Neural progenitor cell (in vitro differentiated cells): ENCODE results near the gene DOCK4. TPM values are rescaled to one million over a fixed set of nuclear protein-coding genes. Genes with fewer than 3 reads are reported as not detected.

ENCODE experiments used
- DNase-seq: peaks from one replicate; pipeline ENCODE4 v3.0.0-alpha.2; 2016; ENCODE audit warnings: low spot score
- H2AFZ ChIP-seq: fragments of 200-600 bp; sonication (generic); replicated peaks from 2 replicates; pipeline ENCODE4 v1.6.1; 2016; ENCODE audit warnings: antibody characterized with exemption
- H3F3A ChIP-seq: fragments of 200-600 bp; sonication (generic); 2 replicates; pipeline ENCODE4 v1.6.1; 2016; ENCODE audit warnings: antibody characterized with exemption, low read depth
- H3K27ac ChIP-seq: fragments of 200-600 bp; sonication (generic); 2 replicates; pipeline ENCODE4 v1.5.1; 2016; ENCODE audit warnings: mild to moderate bottlenecking
- H3K27me3 ChIP-seq: fragments of 200-600 bp; sonication (generic); 2 replicates; pipeline ENCODE4 v1.6.1; 2016; ENCODE audit warnings: mild to moderate bottlenecking, moderate library complexity
- H3K36me3 ChIP-seq: fragments of 200-600 bp; sonication (generic); 2 replicates; pipeline ENCODE4 v1.5.1; 2016
- H3K4me1 ChIP-seq: fragments of 200-600 bp; sonication (generic); 2 replicates; pipeline ENCODE4 v1.6.1; 2016; ENCODE audit warnings: mixed run types
- H3K4me2 ChIP-seq: fragments of 200-600 bp; sonication (generic); 2 replicates; pipeline ENCODE4 v1.6.1; 2016
- H3K4me3 ChIP-seq: fragments of 200-600 bp; sonication (generic); 2 replicates; pipeline ENCODE4 v1.5.1; 2016
- H3K79me2 ChIP-seq: fragments of 200-600 bp; sonication (generic); 2 replicates; pipeline ENCODE4 v1.6.1; 2016; ENCODE audit warnings: low read depth
- H3K9ac ChIP-seq: fragments of 200-600 bp; sonication (generic); 2 replicates; pipeline ENCODE4 v1.6.1; 2016
- H3K9me3 ChIP-seq: fragments of 200-600 bp; sonication (generic); 2 replicates; pipeline ENCODE4 v1.5.1; 2016; ENCODE audit warnings: low read depth
- H4K20me1 ChIP-seq: fragments of 200-600 bp; sonication (generic); 2 replicates; pipeline ENCODE4 v1.6.1; 2016; ENCODE audit warnings: low read depth
- H3K27ac Mint-ChIP-seq: 3 replicates; pipeline ENCODE4 v1.8.0; 2021; ENCODE audit warnings: mixed read lengths
- H3K27me3 Mint-ChIP-seq: 2 replicates; pipeline ENCODE4 v1.8.0; 2022; ENCODE audit warnings: low read depth, mild to moderate bottlenecking, inconsistent platforms, moderate library complexity, mixed read lengths; ENCODE audit not compliant: insufficient read depth
- H3K36me3 Mint-ChIP-seq: 3 replicates; pipeline ENCODE4 v1.8.0; 2021; ENCODE audit warnings: mixed read lengths
- H3K4me1 Mint-ChIP-seq: 3 replicates; pipeline ENCODE4 v1.8.0; 2021; ENCODE audit warnings: mixed read lengths
- H3K4me3 Mint-ChIP-seq: 3 replicates; pipeline ENCODE4 v1.8.0; 2021; ENCODE audit warnings: mild to moderate bottlenecking, moderate library complexity, mixed read lengths
- H3K9me3 Mint-ChIP-seq: 3 replicates; pipeline ENCODE4 v1.8.0; 2020; ENCODE audit warnings: mixed read lengths
- EZH2 ChIP-seq: fragments of 200-600 bp; sonication (generic); IDR thresholded peaks from 2 replicates; pipeline ENCODE4 v1.6.1; 2017; ENCODE audit warnings: antibody characterized with exemption, mild to moderate bottlenecking, moderate library complexity
- EZH2phosphoT487 ChIP-seq: fragments of 200-600 bp; sonication (generic); IDR thresholded peaks from 2 replicates; pipeline ENCODE4 v1.6.1; 2017; ENCODE audit warnings: antibody characterized with exemption
- total RNA-seq: library from RNA; depleted of rRNA; stranded (reverse); fragments of >200 nt; gene quantifications from 2 replicates; pipeline ENCODE4 v1.2.3, GENCODE V29; 2015; ENCODE audit warnings: low replicate concordance
- TF ChIP-seq, protein P1 (sequence below): fragments of 200-600 bp; sonication (generic); IDR thresholded peaks from 2 replicates; pipeline ENCODE4 v1.5.1; 2017; ENCODE audit warnings: antibody characterized with exemption, mild to moderate bottlenecking

Gene DOCK4
- total RNA-seq, 1 donor from 2014 or later: 11.4 TPM

DNA sequence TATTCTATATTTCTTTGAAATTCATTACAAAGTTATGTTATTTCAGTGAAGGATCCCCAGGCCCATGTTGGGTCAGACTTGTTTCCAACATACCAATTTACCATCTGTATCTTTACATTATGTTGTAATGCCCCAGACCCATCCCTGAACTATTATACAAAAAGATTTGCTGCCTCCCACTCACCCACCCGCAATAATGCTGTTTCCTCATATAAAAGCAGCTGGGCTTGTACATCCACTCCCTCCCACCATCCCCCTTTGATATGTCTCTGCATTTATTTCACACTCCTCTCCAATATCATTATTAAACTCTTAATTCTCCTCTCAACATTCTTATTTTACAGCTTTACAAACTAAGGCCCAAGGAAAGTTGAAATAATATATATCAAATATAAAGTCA lies 153.7 kb downstream of the DOCK4 start:
- no peaks in the 10 kb centered on the region for H3K79me2 ChIP-seq
- H3K4me1 Mint-ChIP-seq: peaks cover 8% of the 10 kb centered on the region
- H2AFZ ChIP-seq: no peak overlapping the region
- no peak overlapping the region for H3K9ac ChIP-seq
- no peaks in the 10 kb centered on the region for H3K36me3 Mint-ChIP-seq
- TF ChIP-seq EZH2 (no peak), EZH2phosphoT487 (no peak)
- TF ChIP-seq, protein P1, sequence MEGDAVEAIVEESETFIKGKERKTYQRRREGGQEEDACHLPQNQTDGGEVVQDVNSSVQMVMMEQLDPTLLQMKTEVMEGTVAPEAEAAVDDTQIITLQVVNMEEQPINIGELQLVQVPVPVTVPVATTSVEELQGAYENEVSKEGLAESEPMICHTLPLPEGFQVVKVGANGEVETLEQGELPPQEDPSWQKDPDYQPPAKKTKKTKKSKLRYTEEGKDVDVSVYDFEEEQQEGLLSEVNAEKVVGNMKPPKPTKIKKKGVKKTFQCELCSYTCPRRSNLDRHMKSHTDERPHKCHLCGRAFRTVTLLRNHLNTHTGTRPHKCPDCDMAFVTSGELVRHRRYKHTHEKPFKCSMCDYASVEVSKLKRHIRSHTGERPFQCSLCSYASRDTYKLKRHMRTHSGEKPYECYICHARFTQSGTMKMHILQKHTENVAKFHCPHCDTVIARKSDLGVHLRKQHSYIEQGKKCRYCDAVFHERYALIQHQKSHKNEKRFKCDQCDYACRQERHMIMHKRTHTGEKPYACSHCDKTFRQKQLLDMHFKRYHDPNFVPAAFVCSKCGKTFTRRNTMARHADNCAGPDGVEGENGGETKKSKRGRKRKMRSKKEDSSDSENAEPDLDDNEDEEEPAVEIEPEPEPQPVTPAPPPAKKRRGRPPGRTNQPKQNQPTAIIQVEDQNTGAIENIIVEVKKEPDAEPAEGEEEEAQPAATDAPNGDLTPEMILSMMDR: no peak
- H3K9me3 Mint-ChIP-seq: peaks cover 2% of the 10 kb centered on the region
- H3K27me3 Mint-ChIP-seq: peaks cover 3% of the 10 kb centered on the region
- H3K27me3 ChIP-seq: no peaks in the 10 kb centered on the region
- H3K27ac ChIP-seq: no peak overlapping the region
- peaks cover 4% of the 10 kb centered on the region for H3K4me1 ChIP-seq
- DNase-seq: no peak
- H3K27ac Mint-ChIP-seq: no peak overlapping the region
- H3K4me2 ChIP-seq: no peak overlapping the region
- H3K4me3 Mint-ChIP-seq: no peak overlapping the region
- no peak overlapping the region for H3K4me3 ChIP-seq
- no peaks in the 10 kb centered on the region for H3F3A ChIP-seq
- H3K36me3 ChIP-seq: no peaks in the 10 kb centered on the region
- H3K9me3 ChIP-seq: no peaks in the 10 kb centered on the region
- H4K20me1 ChIP-seq: no peaks in the 10 kb centered on the region

DNA sequence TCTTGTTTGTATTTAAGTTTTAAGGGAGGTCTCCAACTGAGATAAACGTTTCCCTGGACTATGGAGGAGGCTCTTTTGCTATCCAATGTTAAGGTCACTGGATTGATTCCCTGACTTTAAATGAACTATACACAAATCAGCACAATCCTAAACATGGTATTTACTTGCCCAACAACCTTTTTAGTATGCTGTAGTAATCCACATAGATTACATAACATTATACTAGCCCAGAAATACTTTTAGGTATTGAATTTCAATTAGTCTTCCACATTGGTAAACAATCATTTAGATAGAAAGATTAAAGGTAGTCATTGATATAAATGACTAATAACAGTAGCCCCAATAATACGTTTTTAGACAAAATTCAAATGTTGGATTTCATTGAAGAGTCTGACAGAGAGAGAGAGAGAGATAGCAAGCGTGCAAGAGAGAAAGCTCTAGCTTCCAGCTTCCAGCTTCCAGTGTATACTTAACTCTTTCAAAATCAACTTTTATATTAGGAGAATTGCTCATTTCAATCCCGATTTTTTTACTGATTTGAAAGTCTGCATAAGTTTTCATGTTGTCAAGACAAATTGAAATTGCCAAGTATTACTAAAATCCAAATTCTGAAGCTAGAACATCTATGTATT lies 155.8 kb downstream of the DOCK4 start:
- no peak overlapping the region for H3K27ac Mint-ChIP-seq

DNA sequence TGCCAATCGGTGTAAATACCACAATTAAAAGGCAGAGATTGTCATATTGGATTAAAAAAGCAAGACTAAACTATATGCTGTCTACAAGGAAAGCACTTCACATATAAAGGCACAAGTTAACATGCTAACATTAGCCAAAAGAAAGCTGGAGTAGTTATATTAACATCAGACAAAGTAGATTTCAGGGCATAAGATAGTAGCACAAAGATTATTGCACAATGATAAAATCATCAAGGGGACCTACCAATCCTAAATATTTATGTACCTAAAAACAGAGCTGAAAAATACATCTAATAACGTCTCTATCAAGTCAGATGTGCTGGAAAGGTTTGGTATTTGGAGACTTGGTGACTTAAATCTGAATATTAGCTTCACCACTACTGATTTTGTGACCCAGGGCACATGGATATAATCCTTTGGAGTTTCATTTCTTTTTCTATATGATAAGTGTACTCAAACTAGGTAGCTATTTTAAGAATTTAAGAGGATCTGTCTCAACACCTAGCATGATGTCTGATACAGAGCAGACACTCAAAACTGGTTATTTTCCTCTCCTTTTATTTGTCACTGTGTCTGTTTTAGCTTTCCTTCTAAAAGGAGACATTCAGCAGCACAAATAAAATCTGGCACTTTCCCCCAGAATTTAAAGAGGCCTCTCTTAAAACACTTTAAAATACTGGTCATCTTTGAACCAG lies 156.5 kb downstream of the DOCK4 start:
- no peaks in the 10 kb centered on the region for H3K36me3 Mint-ChIP-seq
- no peak overlapping the region for H3K4me2 ChIP-seq
- no peak overlapping the region for H3K27ac Mint-ChIP-seq
- peaks cover 4% of the 10 kb centered on the region for H3K4me1 ChIP-seq
- peaks cover 8% of the 10 kb centered on the region for H3K9me3 Mint-ChIP-seq
- H3K4me1 Mint-ChIP-seq: peaks cover 3% of the 10 kb centered on the region
- no peaks in the 10 kb centered on the region for H3K9me3 ChIP-seq
- no peak overlapping the region for H2AFZ ChIP-seq
- DNase-seq: no peak
- no peaks in the 10 kb centered on the region for H3K36me3 ChIP-seq
- peaks cover 3% of the 10 kb centered on the region for H3K27me3 Mint-ChIP-seq
- no peaks in the 10 kb centered on the region for H3K79me2 ChIP-seq
- H3K4me3 Mint-ChIP-seq: no peak overlapping the region
- H3K27me3 ChIP-seq: no peaks in the 10 kb centered on the region
- no peak overlapping the region for H3K4me3 ChIP-seq
- H3K9ac ChIP-seq: no peak overlapping the region
- no peaks in the 10 kb centered on the region for H4K20me1 ChIP-seq
- no peak for TF ChIP-seq EZH2
- TF ChIP-seq EZH2phosphoT487: no peak
- TF ChIP-seq, protein P1: no peak
- H3F3A ChIP-seq: no peaks in the 10 kb centered on the region
- H3K27ac ChIP-seq: no peak overlapping the region

More for the DNA sequence above, 155.8 kb downstream of the DOCK4 start:
- no peaks in the 10 kb centered on the region for H3F3A ChIP-seq
- no peaks in the 10 kb centered on the region for H4K20me1 ChIP-seq
- no peak overlapping the region for H3K4me2 ChIP-seq
- Mint-ChIP-seq H3K4me1 (peaks cover 3% of the 10 kb centered on the region), H3K27me3 (peaks cover 3% of the 10 kb centered on the region), H3K9me3 (peaks cover 8% of the 10 kb centered on the region), H3K4me3 (no peak overlapping the region), H3K36me3 (no peaks in the 10 kb centered on the region)
- H3K36me3 ChIP-seq: no peaks in the 10 kb centered on the region
- no peak for DNase-seq
- H3K79me2 ChIP-seq: no peaks in the 10 kb centered on the region
- H3K4me1 ChIP-seq: peaks cover 4% of the 10 kb centered on the region
- no peak overlapping the region for H3K9ac ChIP-seq
- TF ChIP-seq EZH2 (no peak), EZH2phosphoT487 (no peak)
- TF ChIP-seq, protein P1: no peak
- H3K4me3 ChIP-seq: no peak overlapping the region
- no peaks in the 10 kb centered on the region for H3K9me3 ChIP-seq
- no peaks in the 10 kb centered on the region for H3K27me3 ChIP-seq
- no peak overlapping the region for H3K27ac ChIP-seq
- no peak overlapping the region for H2AFZ ChIP-seq
